HG03378 (cell line): ENCODE data around the gene RSPH3.

Experiments
- ATAC-seq: cut with Tn5 transposase; IDR thresholded peaks from one replicate; pipeline ENCODE4 v1.9.1; 2021; ENCODE audit warnings: mild to moderate bottlenecking, moderate library complexity; ENCODE audit not compliant: unreplicated experiment

The RSPH3 gene

GRCh38 chr6:158938220-158938619 is 61.8 kb downstream of the RSPH3 start:
- no peak for ATAC-seq

- ATAC-seq: no peak
These were observed 65.8 kb downstream of the RSPH3 start for GRCh38 chr6:158934157-158934556.

- no peak for ATAC-seq
These were observed 66.9 kb downstream of the RSPH3 start for GRCh38 chr6:158933079-158933595.

- ATAC-seq: no peak
These were observed 71.9 kb downstream of the RSPH3 start for GRCh38 chr6:158928068-158928467.

GRCh38 chr6:158926414-158926813 is 73.6 kb downstream of the RSPH3 start:
- ATAC-seq: no peak

GRCh38 chr6:158924499-158925455 is 75.2 kb downstream of the RSPH3 start:
- ATAC-seq: no peak

GRCh38 chr6:158923805-158924498 is 76.0 kb downstream of the RSPH3 start:
- ATAC-seq: no peak
